Measurements from ENCODE around the gene TBC1D22A.

The TBC1D22A gene

GRCh38 chr22:46893281-46894020 is 131.0 kb downstream of the TBC1D22A start:
- Histone ChIP-seq H3K27ac (no peak overlapping the region), H3K4me2 (no peak overlapping the region), H3K36me3 (ENCODE audit: insufficient read depth) (no peaks in the 10 kb centered on the region), H2AFZ (ENCODE audit: low read depth) (no peak overlapping the region), H3K79me2 (ENCODE audit: insufficient read depth, low read depth) (no peaks in the 10 kb centered on the region), H3K4me1 (ENCODE audit: low read depth, poor library complexity, severe bottlenecking) (no peaks in the 10 kb centered on the region), H3K9ac (no peak overlapping the region), H3K4me3 (IDR thresholded peaks at IDR 0.05; ENCODE audit: insufficient read depth, low read depth, low read length) (no peak overlapping the region), H4K20me1 (ENCODE audit: insufficient read depth) (no peaks in the 10 kb centered on the region), H3K27me3 (ENCODE audit: insufficient read depth, low read depth) (no peaks in the 10 kb centered on the region)
- no peak for TF ChIP-seq CTCF (conservative IDR thresholded peaks at IDR 0.05; ENCODE audit: low read depth, low read length)

- Histone ChIP-seq H3K9ac (no peak overlapping the region), H3K27me3 (ENCODE audit: insufficient read depth, low read depth) (no peaks in the 10 kb centered on the region), H3K4me3 (IDR thresholded peaks at IDR 0.05; ENCODE audit: insufficient read depth, low read depth, low read length) (no peak overlapping the region), H3K4me1 (ENCODE audit: low read depth, poor library complexity, severe bottlenecking) (no peaks in the 10 kb centered on the region), H3K4me2 (no peak overlapping the region), H2AFZ (ENCODE audit: low read depth) (no peak overlapping the region), H3K36me3 (ENCODE audit: insufficient read depth) (no peaks in the 10 kb centered on the region), H4K20me1 (ENCODE audit: insufficient read depth) (no peaks in the 10 kb centered on the region), H3K79me2 (ENCODE audit: insufficient read depth, low read depth) (no peaks in the 10 kb centered on the region), H3K27ac (no peak overlapping the region)
- no peak for TF ChIP-seq CTCF (conservative IDR thresholded peaks at IDR 0.05; ENCODE audit: low read depth, low read length)
These were observed 131.7 kb downstream of the TBC1D22A start for GRCh38 chr22:46894081-46894671.

- Histone ChIP-seq H3K9ac (no peak overlapping the region), H3K27ac (no peak overlapping the region), H4K20me1 (ENCODE audit: insufficient read depth) (no peaks in the 10 kb centered on the region), H3K4me3 (IDR thresholded peaks at IDR 0.05; ENCODE audit: insufficient read depth, low read depth, low read length) (no peak overlapping the region), H3K27me3 (ENCODE audit: insufficient read depth, low read depth) (no peaks in the 10 kb centered on the region), H2AFZ (ENCODE audit: low read depth) (no peak overlapping the region), H3K79me2 (ENCODE audit: insufficient read depth, low read depth) (no peaks in the 10 kb centered on the region), H3K4me1 (ENCODE audit: low read depth, poor library complexity, severe bottlenecking) (no peaks in the 10 kb centered on the region), H3K4me2 (no peak overlapping the region), H3K36me3 (ENCODE audit: insufficient read depth) (no peaks in the 10 kb centered on the region)
- no peak for TF ChIP-seq CTCF (conservative IDR thresholded peaks at IDR 0.05; ENCODE audit: low read depth, low read length)
These were observed 132.6 kb downstream of the TBC1D22A start for GRCh38 chr22:46894851-46895640.

- H3K9ac ChIP-seq = no peak overlapping the region
- no peaks in the 10 kb centered on the region for H3K4me1 ChIP-seq (ENCODE audit: low read depth, poor library complexity, severe bottlenecking)
- no peak overlapping the region for H3K4me2 ChIP-seq
- H3K79me2 ChIP-seq (ENCODE audit: insufficient read depth, low read depth) = no peaks in the 10 kb centered on the region
- no peaks in the 10 kb centered on the region for H3K36me3 ChIP-seq (ENCODE audit: insufficient read depth)
- H3K27ac ChIP-seq = no peak overlapping the region
- TF ChIP-seq CTCF (conservative IDR thresholded peaks at IDR 0.05; ENCODE audit: low read depth, low read length) = no peak
- H3K4me3 ChIP-seq (IDR thresholded peaks at IDR 0.05; ENCODE audit: insufficient read depth, low read depth, low read length) = no peak overlapping the region
- no peaks in the 10 kb centered on the region for H4K20me1 ChIP-seq (ENCODE audit: insufficient read depth)
- H2AFZ ChIP-seq (ENCODE audit: low read depth) = no peak overlapping the region
- no peaks in the 10 kb centered on the region for H3K27me3 ChIP-seq (ENCODE audit: insufficient read depth, low read depth)
These were observed 133.3 kb downstream of the TBC1D22A start for GRCh38 chr22:46895753-46896152.
